WTC11 (cell line): ENCODE data around the gene TUBGCP3.

Experiments used
- ATF2 ChIP-seq: sonication (generic); formaldehyde crosslinking; IDR thresholded peaks from 2 replicates; pipeline ENCODE4 v1.8.1; 2022; ENCODE audit warnings: low read depth, missing genetic modification reagents, borderline replicate concordance
- ATF3 ChIP-seq: sonication (generic); formaldehyde crosslinking; conservative IDR thresholded peaks from 2 replicates; pipeline ENCODE4 v1.8.1; 2022; ENCODE audit warnings: mild to moderate bottlenecking, missing genetic modification reagents
- CTCF ChIP-seq: fragments of 200-600 bp; IDR thresholded peaks from 2 replicates; pipeline ENCODE4 v1.8.0; 2022; ENCODE audit warnings: antibody characterized with exemption

GRCh38 chr13:112587212-112587763 is 665 bp downstream of the TUBGCP3 start:
- TF ChIP-seq CTCF = no peak
- TF ChIP-seq ATF3 (CRISPR knock-in tag) = no peak
- no peak for TF ChIP-seq ATF2
